ENCODE measurements around the gene SEMA3D.

DNA sequence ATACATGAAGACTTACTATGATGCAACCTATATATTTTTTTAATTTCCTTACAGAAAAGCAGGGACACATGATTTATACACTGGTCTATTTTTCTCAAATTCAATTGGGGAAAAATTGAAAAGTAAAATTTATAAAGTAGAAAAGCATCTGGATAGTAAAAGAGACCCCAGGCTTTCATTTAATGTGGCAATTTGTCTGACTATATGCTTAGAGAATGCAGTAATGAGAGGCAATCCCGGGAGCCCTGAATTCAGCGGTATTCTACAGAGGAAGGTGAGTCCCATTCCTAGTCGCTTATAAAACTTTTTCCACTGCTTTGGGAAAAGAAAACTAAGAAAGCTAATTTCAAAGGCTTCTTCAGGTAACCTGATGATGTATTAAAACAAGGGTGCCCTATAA, 167.1 kb downstream of the SEMA3D start:
- TF ChIP-seq, protein P1, sequence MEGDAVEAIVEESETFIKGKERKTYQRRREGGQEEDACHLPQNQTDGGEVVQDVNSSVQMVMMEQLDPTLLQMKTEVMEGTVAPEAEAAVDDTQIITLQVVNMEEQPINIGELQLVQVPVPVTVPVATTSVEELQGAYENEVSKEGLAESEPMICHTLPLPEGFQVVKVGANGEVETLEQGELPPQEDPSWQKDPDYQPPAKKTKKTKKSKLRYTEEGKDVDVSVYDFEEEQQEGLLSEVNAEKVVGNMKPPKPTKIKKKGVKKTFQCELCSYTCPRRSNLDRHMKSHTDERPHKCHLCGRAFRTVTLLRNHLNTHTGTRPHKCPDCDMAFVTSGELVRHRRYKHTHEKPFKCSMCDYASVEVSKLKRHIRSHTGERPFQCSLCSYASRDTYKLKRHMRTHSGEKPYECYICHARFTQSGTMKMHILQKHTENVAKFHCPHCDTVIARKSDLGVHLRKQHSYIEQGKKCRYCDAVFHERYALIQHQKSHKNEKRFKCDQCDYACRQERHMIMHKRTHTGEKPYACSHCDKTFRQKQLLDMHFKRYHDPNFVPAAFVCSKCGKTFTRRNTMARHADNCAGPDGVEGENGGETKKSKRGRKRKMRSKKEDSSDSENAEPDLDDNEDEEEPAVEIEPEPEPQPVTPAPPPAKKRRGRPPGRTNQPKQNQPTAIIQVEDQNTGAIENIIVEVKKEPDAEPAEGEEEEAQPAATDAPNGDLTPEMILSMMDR (IDR thresholded peaks at IDR 0.05 in 8 of 11, conservative IDR thresholded peaks at IDR 0.05 in 3 of 11), result no peak
- TF ChIP-seq POLR2AphosphoS5 (IDR thresholded peaks at IDR 0.05), result no peak

All from spleen (tissue), 7 donors.